ENCODE data around the gene CHST11. TPM values are rescaled to one million over a fixed set of nuclear protein-coding genes. Genes with fewer than 3 reads are reported as not detected.

Gene CHST11
- total and polyA plus RNA-seq, 10 of the 15 experiments (the other 5 are each of a cell fraction or from before 2014, with no cell fraction given) = 1.9 to 38.1 (median 17.2) TPM

DNA sequence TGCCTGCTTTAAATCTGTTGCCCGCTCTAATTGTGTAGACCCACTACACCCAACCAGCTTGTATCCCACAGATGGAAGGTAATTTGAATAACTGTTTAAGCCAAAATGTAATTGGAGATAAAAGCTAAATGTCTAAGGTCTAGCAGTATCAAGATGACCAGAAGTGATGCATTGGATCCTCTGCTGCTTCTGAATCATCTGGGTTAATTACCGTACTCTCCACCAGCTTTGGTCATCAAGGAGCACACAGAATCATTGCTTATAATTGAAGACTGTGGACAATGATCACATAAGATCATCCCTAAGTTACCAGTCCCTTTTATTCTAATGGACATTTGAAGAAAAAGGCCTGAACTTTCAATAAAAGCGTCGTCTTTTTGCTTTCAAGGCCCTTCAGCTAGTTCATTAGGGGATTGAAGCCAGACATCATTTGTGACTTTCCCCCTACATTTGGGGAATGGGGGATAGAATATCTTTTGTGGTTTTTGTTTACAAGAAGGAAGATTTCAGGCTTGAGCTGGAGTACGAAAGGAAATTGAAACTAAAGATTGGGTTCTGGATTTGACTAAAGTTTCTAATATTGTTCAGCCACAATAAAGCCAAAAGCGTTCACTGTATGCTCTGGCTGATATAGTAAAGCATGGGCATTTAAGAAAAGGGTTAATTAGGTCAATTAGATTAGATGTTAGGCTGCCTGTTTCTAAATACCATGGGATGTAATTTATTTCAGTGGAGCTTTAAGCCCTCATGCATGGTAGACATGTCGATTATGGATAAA lies 123.2 kb downstream of the CHST11 start (continued):
- TF ChIP-seq, protein P1, sequence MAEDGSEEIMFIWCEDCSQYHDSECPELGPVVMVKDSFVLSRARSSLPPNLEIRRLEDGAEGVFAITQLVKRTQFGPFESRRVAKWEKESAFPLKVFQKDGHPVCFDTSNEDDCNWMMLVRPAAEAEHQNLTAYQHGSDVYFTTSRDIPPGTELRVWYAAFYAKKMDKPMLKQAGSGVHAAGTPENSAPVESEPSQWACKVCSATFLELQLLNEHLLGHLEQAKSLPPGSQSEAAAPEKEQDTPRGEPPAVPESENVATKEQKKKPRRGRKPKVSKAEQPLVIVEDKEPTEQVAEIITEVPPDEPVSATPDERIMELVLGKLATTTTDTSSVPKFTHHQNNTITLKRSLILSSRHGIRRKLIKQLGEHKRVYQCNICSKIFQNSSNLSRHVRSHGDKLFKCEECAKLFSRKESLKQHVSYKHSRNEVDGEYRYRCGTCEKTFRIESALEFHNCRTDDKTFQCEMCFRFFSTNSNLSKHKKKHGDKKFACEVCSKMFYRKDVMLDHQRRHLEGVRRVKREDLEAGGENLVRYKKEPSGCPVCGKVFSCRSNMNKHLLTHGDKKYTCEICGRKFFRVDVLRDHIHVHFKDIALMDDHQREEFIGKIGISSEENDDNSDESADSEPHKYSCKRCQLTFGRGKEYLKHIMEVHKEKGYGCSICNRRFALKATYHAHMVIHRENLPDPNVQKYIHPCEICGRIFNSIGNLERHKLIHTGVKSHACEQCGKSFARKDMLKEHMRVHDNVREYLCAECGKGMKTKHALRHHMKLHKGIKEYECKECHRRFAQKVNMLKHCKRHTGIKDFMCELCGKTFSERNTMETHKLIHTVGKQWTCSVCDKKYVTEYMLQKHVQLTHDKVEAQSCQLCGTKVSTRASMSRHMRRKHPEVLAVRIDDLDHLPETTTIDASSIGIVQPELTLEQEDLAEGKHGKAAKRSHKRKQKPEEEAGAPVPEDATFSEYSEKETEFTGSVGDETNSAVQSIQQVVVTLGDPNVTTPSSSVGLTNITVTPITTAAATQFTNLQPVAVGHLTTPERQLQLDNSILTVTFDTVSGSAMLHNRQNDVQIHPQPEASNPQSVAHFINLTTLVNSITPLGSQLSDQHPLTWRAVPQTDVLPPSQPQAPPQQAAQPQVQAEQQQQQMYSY (CRISPR knock-in tag; IDR thresholded peaks at IDR 0.05) = no peak
- TF ChIP-seq NR2F1 (conservative IDR thresholded peaks at IDR 0.05) (peak; percentile 96), TCF3 (IDR thresholded peaks at IDR 0.05; ENCODE audit: borderline replicate concordance, insufficient read depth, low read depth, low read length) (no peak), ZNF24 (IDR thresholded peaks at IDR 0.05) (0 out of 2 replicates have a peak, but pooled peaks have one; percentile 59), NFYA (IDR thresholded peaks at IDR 0.05; ENCODE audit: borderline replicate concordance, low read depth, low read length) (no peak), TCF7 (IDR thresholded peaks at IDR 0.05; ENCODE audit: borderline replicate concordance) (peak; percentile 93), CEBPB (IDR thresholded peaks at IDR 0.05; ENCODE audit: borderline replicate concordance in 1 of 2, low read depth in 2 of 2, low read length in 2 of 2) (0 out of 4 replicates have a peak, but pooled peaks of 1 of the 2 experiments have one; percentile 40), EGR1 (IDR thresholded peaks at IDR 0.05; ENCODE audit: borderline replicate concordance in 1 of 2, low read depth in 2 of 2, low read length in 2 of 2) (no peak), PAX5 (IDR thresholded peaks at IDR 0.05; ENCODE audit: borderline replicate concordance, low read depth, low read length) (no peak), YY1 (IDR thresholded peaks at IDR 0.05; ENCODE audit: low read depth, low read length) (no peak), CBFB (IDR thresholded peaks at IDR 0.05; ENCODE audit: low read depth) (0 out of 2 replicates have a peak, but pooled peaks have one; percentile 16), SUZ12 (IDR thresholded peaks at IDR 0.05; ENCODE audit: unreplicated experiment) (no peak), NFIC (IDR thresholded peaks at IDR 0.05; ENCODE audit: low read depth, low read length) (peak; percentile 93), SPI1 (IDR thresholded peaks at IDR 0.05; ENCODE audit: borderline replicate concordance, insufficient read depth, low read depth, low read length) (no peak), POLR2AphosphoS5 (IDR thresholded peaks at IDR 0.05; ENCODE audit: low read length) (no peak), KAT2A (conservative IDR thresholded peaks at IDR 0.05; ENCODE audit: control insufficient read depth, low read depth, low read length) (no peak), ZNF217 (IDR thresholded peaks at IDR 0.05) (peak; percentile 57; the same call in 1 of the 2 replicates)
- TF ChIP-seq, protein P2, sequence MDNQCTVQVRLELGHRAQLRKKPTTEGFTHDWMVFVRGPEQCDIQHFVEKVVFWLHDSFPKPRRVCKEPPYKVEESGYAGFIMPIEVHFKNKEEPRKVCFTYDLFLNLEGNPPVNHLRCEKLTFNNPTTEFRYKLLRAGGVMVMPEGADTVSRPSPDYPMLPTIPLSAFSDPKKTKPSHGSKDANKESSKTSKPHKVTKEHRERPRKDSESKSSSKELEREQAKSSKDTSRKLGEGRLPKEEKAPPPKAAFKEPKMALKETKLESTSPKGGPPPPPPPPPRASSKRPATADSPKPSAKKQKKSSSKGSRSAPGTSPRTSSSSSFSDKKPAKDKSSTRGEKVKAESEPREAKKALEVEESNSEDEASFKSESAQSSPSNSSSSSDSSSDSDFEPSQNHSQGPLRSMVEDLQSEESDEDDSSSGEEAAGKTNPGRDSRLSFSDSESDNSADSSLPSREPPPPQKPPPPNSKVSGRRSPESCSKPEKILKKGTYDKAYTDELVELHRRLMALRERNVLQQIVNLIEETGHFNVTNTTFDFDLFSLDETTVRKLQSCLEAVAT (IDR thresholded peaks at IDR 0.05) = 0 out of 2 replicates have a peak, but pooled peaks have one; percentile 20
- TF ChIP-seq, protein P3, sequence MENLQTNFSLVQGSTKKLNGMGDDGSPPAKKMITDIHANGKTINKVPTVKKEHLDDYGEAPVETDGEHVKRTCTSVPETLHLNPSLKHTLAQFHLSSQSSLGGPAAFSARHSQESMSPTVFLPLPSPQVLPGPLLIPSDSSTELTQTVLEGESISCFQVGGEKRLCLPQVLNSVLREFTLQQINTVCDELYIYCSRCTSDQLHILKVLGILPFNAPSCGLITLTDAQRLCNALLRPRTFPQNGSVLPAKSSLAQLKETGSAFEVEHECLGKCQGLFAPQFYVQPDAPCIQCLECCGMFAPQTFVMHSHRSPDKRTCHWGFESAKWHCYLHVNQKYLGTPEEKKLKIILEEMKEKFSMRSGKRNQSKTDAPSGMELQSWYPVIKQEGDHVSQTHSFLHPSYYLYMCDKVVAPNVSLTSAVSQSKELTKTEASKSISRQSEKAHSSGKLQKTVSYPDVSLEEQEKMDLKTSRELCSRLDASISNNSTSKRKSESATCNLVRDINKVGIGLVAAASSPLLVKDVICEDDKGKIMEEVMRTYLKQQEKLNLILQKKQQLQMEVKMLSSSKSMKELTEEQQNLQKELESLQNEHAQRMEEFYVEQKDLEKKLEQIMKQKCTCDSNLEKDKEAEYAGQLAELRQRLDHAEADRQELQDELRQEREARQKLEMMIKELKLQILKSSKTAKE (IDR thresholded peaks at IDR 0.05; ENCODE audit: low read depth, poor library complexity, severe bottlenecking) = peak; percentile 94
- TF ChIP-seq, protein P4, sequence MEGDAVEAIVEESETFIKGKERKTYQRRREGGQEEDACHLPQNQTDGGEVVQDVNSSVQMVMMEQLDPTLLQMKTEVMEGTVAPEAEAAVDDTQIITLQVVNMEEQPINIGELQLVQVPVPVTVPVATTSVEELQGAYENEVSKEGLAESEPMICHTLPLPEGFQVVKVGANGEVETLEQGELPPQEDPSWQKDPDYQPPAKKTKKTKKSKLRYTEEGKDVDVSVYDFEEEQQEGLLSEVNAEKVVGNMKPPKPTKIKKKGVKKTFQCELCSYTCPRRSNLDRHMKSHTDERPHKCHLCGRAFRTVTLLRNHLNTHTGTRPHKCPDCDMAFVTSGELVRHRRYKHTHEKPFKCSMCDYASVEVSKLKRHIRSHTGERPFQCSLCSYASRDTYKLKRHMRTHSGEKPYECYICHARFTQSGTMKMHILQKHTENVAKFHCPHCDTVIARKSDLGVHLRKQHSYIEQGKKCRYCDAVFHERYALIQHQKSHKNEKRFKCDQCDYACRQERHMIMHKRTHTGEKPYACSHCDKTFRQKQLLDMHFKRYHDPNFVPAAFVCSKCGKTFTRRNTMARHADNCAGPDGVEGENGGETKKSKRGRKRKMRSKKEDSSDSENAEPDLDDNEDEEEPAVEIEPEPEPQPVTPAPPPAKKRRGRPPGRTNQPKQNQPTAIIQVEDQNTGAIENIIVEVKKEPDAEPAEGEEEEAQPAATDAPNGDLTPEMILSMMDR (IDR thresholded peaks at IDR 0.05 in 2 of 3, conservative IDR thresholded peaks at IDR 0.05 in 1 of 3; ENCODE audit: control insufficient read depth in 2 of 3, extremely low read depth in 1 of 3, insufficient read depth in 1 of 3, low read depth in 3 of 3, low read length in 3 of 3) = no peak
